Osteoblast (primary cell): Measurements from ENCODE around the gene TSPAN13. TPM values are rescaled to one million over a fixed set of nuclear protein-coding genes. Genes with fewer than 3 reads are reported as not detected.
"Not testable (repeated sequence)": the region's sequence is repeated elsewhere in the genome, so short reads cannot be mapped to it uniquely, and the experiment has no call there.

Experiments
- DNase-seq: peaks from one replicate; pipeline ENCODE4 v3.0.0; 2011; ENCODE audit warnings: low spot score, mixed read lengths; ENCODE audit not compliant: insufficient read length; ENCODE audit errors: missing footprints
- H2AFZ ChIP-seq: 2 replicates; pipeline ENCODE4 v1.6.0; 2011; ENCODE audit warnings: mild to moderate bottlenecking, low read length
- H3K27ac ChIP-seq: 2 replicates; pipeline ENCODE4 v1.5.1; 2011; ENCODE audit warnings: mild to moderate bottlenecking, low read depth, low read length, moderate library complexity
- H3K27me3 ChIP-seq: 2 replicates; pipeline ENCODE4 v1.6.0; 2012; ENCODE audit warnings: mild to moderate bottlenecking, control low read depth, inconsistent platforms, low read length, moderate library complexity; ENCODE audit not compliant: insufficient read depth
- H3K36me3 ChIP-seq: 2 replicates; pipeline ENCODE4 v1.5.1; 2011; ENCODE audit warnings: mild to moderate bottlenecking, low read length, control low read depth, moderate library complexity; ENCODE audit not compliant: insufficient read depth
- H3K4me1 ChIP-seq: 2 replicates; pipeline ENCODE4 v1.5.1; 2011; ENCODE audit warnings: mild to moderate bottlenecking, low read length, control low read depth, moderate library complexity; ENCODE audit not compliant: insufficient read depth
- H3K4me2 ChIP-seq: 2 replicates; pipeline ENCODE4 v1.6.0; 2011; ENCODE audit warnings: mild to moderate bottlenecking, low read length; ENCODE audit not compliant: insufficient read depth
- H3K4me3 ChIP-seq: fragments of 200-600 bp; sonication (generic); 3 replicates; pipeline ENCODE4 v1.5.1; 2012; ENCODE audit warnings: mild to moderate bottlenecking, low read length, inconsistent platforms; ENCODE audit not compliant: insufficient read depth
- H3K79me2 ChIP-seq: 2 replicates; pipeline ENCODE4 v1.6.0; 2012; ENCODE audit warnings: mild to moderate bottlenecking, low read length, control low read depth, inconsistent platforms; ENCODE audit not compliant: insufficient read depth
- H3K9me3 ChIP-seq: 2 replicates; pipeline ENCODE4 v1.5.1; 2011; ENCODE audit warnings: low read depth, low read length, control low read depth
- H4K20me1 ChIP-seq: 2 replicates; pipeline ENCODE4 v1.6.0; 2012; ENCODE audit warnings: mild to moderate bottlenecking, low read length, control low read depth; ENCODE audit not compliant: insufficient read depth
- CTCF ChIP-seq: IDR thresholded peaks from 2 replicates; pipeline ENCODE4 v1.5.1; 2011; ENCODE audit warnings: mild to moderate bottlenecking, low read depth, low read length, moderate library complexity; ENCODE audit errors: extremely low read depth
- total RNA-seq: library from RNA; depleted of rRNA; stranded (reverse); fragments of >200 nt; gene quantifications from 2 replicates; pipeline ENCODE4 v1.2.3, GENCODE V29; 2012

TSPAN13 gene
- total RNA-seq, 1 donor = 1.8 TPM

DNA sequence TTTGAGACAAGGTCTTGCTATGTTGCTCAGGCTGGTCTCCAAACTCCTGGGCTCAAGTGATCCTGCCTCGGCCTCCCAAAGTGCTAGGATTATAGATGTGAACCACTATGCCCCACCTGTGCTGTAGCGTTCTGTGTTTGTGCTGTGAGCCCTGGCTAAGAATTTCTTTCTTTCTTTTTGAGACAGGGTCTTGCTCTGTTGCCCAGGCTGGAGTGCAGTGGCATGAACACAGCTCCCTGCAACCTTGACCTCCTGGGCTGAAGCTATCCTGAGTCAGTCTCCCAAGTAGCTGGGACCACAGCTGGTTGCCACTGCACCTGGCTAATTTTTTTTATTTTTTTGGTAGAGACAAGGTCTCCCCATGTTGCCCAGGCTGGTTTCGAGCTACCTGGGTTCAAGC is 11.4 kb downstream of the TSPAN13 start:
- Histone ChIP-seq H3K36me3 (no peaks in the 10 kb centered on the region), H2AFZ (peak overlapping the region; percentile 19), H3K27ac (no peak overlapping the region), H3K27me3 (no peaks in the 10 kb centered on the region), H3K79me2 (no peaks in the 10 kb centered on the region), H3K9me3 (no peaks in the 10 kb centered on the region), H3K4me2 (no peak overlapping the region), H3K4me1 (no peaks in the 10 kb centered on the region), H4K20me1 (no peaks in the 10 kb centered on the region), H3K4me3 (no peak overlapping the region)
- no peak for TF ChIP-seq CTCF
- no peak for DNase-seq

GRCh38 chr7:16765436-16765859 is 11.9 kb downstream of the TSPAN13 start:
- Histone ChIP-seq H3K9me3 (no peaks in the 10 kb centered on the region), H3K4me1 (no peaks in the 10 kb centered on the region), H3K79me2 (no peaks in the 10 kb centered on the region), H3K4me2 (no peak overlapping the region), H3K4me3 (no peak overlapping the region), H3K36me3 (no peaks in the 10 kb centered on the region), H3K27me3 (no peaks in the 10 kb centered on the region), H3K27ac (no peak overlapping the region), H4K20me1 (no peaks in the 10 kb centered on the region), H2AFZ (peak overlapping the region; percentile 19)
- no peak for TF ChIP-seq CTCF
- no peak for DNase-seq

GRCh38 chr7:16769994-16770393 is 16.4 kb downstream of the TSPAN13 start:
- H3K9me3 ChIP-seq, DNase-seq, H3K79me2 ChIP-seq, H3K36me3 ChIP-seq, H3K4me1 ChIP-seq, H4K20me1 ChIP-seq, H3K27me3 ChIP-seq, H2AFZ ChIP-seq, H3K27ac ChIP-seq, H3K4me3 ChIP-seq, H3K4me2 ChIP-seq: not testable (repeated sequence)

DNA sequence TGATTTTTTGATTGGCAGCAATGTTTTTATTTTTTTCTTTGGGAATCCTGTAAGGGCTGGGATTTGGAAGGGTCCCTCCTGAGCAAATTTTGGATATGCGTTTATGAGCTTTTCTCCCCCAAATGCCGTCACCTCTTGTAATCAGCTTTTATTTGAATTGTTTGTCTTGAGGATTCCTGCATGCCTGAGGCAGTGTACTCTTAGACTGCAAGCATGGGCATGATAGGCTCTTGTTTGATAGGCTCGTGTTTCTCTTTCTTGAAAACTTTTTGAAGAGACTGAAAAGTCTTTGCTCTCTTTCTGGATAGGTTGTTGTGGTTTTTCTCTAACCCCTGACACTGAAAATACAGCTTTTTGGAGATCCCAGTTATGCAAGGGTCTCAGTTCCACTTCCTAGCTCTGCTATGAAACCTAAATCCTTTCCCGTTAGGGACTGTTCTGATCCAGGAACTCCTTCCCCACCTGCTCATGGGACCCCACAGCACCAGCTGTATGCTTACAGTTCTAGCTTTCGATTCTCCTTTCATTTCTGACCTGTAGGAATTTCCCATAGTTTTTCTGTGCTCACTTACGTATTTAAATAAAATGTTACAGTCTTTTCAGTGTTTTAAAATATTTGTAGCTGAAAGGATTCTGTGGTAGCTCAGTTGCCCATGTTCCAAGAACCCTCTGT is 17.2 kb downstream of the TSPAN13 start:
- DNase-seq = no peak
- Histone ChIP-seq H3K4me2 (peak overlapping the region; percentile 62), H4K20me1 (no peaks in the 10 kb centered on the region), H3K27me3 (no peaks in the 10 kb centered on the region), H3K79me2 (no peaks in the 10 kb centered on the region), H2AFZ (peak overlapping the region; percentile 65), H3K9me3 (no peaks in the 10 kb centered on the region), H3K27ac (no peak overlapping the region), H3K36me3 (no peaks in the 10 kb centered on the region), H3K4me3 (peak overlapping the region; percentile 36), H3K4me1 (peaks cover 5% of the 10 kb centered on the region)
- TF ChIP-seq CTCF = no peak
